ENCODE results near the gene RPS8. TPM values are rescaled to one million over a fixed set of nuclear protein-coding genes. Genes with fewer than 3 reads are reported as not detected.
"Not testable (repeated sequence)": the region's sequence is repeated elsewhere in the genome, so short reads cannot be mapped to it uniquely, and the experiment has no call there.

The RPS8 gene
- total RNA-seq, 1 experiment from 2014 or later, result 2,296 TPM

GRCh38 chr1:44760876-44761275, 14.5 kb upstream of the RPS8 start:
- ChIA-PET RAD21 (ENCODE audit: low non-redundant PET in 1 of 2, low total read pairs in 2 of 2, uncharacterized antibody in 2 of 2, unreplicated experiment in 2 of 2) (no interaction called here), POLR2A (interaction anchor here (1.4 kb wide), 1 partner anchor 9 kb away, joined by 4 read pairs; no protein-coding TSS in a partner anchor), CTCF (no interaction called here)
- Histone ChIP-seq H3K9me2 (ENCODE audit: insufficient read depth) (no peaks in the 10 kb centered on the region), H3K4me3 (replicated peaks in 1 of 2; ENCODE audit: low read depth in 1 of 2, low read length in 2 of 2) (no peak overlapping the region), H3K4me2 (ENCODE audit: low read length) (no peak overlapping the region), H2AFZ (ENCODE audit: low read depth, low read length, poor library complexity, severe bottlenecking) (no peak overlapping the region), H3K4me1 (ENCODE audit: control insufficient read depth in 1 of 2, insufficient read depth in 2 of 2, low read length in 2 of 2) (no peaks in the 10 kb centered on the region), H3K27me3 (ENCODE audit: insufficient read depth, low read length) (no peaks in the 10 kb centered on the region), H3K9ac (ENCODE audit: low read length) (no peak overlapping the region), H3K79me2 (ENCODE audit: insufficient read depth, low read length) (no peaks in the 10 kb centered on the region), H3K9me3 (ENCODE audit: control insufficient read depth in 1 of 2, insufficient read depth in 1 of 2, low read depth in 1 of 2, low read length in 2 of 2) (no peaks in the 10 kb centered on the region), H3K27ac (ENCODE audit: low read depth, low read length) (no peak overlapping the region), H3K36me3 (ENCODE audit: control insufficient read depth in 1 of 2, insufficient read depth in 2 of 2, low read length in 2 of 2) (peaks cover 40 to 69% of the 10 kb centered on the region in 2 experiments), H4K20me1 (ENCODE audit: insufficient read depth) (no peaks in the 10 kb centered on the region)
- intact Hi-C loops (cut with micrococcal nuclease), result no loop called here
- ATAC-seq, result no peak
- no peak for DNase-seq (ENCODE audit: low read depth, low spot score)
- no TSS peak for BruUV-seq (replicated peaks)
- no peak for TF ChIP-seq REST (IDR thresholded peaks at IDR 0.05; ENCODE audit: low read depth)
- no peak for TF ChIP-seq CTCF (IDR thresholded peaks at IDR 0.05 in 2 of 3, conservative IDR thresholded peaks at IDR 0.05 in 1 of 3; ENCODE audit: borderline replicate concordance in 1 of 3, insufficient read depth in 1 of 3, low read depth in 2 of 3, low read length in 2 of 3)
- TF ChIP-seq TCF7L2 (IDR thresholded peaks at IDR 0.05; ENCODE audit: borderline replicate concordance, extremely low read depth, insufficient read depth, insufficient read length), result no peak
- TF ChIP-seq CEBPB (IDR thresholded peaks at IDR 0.05; ENCODE audit: low read depth), result no peak
- no peak for TF ChIP-seq ZNF274 (IDR thresholded peaks at IDR 0.05; ENCODE audit: low read depth, low read length)
- TF ChIP-seq CBX3 (IDR thresholded peaks at IDR 0.05; ENCODE audit: low read depth), result no peak
- TF ChIP-seq POLR2AphosphoS5 (IDR thresholded peaks at IDR 0.05; ENCODE audit: low read depth, low read length), result no peak
- TF ChIP-seq ZFX (IDR thresholded peaks at IDR 0.05), result no peak
- no peak for TF ChIP-seq YY1 (IDR thresholded peaks at IDR 0.05; ENCODE audit: extremely low read depth, insufficient replicate concordance, low read depth, low read length)
- TF ChIP-seq FOSL1 (IDR thresholded peaks at IDR 0.05; ENCODE audit: low read depth), result no peak

- H3K27ac ChIP-seq (ENCODE audit: low read depth, low read length); intact Hi-C loops (cut with micrococcal nuclease); RAD21 ChIA-PET (ENCODE audit: low non-redundant PET in 1 of 2, low total read pairs in 2 of 2, uncharacterized antibody in 2 of 2, unreplicated experiment in 2 of 2); H4K20me1 ChIP-seq (ENCODE audit: insufficient read depth); ATAC-seq; H3K4me2 ChIP-seq (ENCODE audit: low read length); H3K27me3 ChIP-seq (ENCODE audit: insufficient read depth, low read length); H3K4me1 ChIP-seq (ENCODE audit: control insufficient read depth in 1 of 2, insufficient read depth in 2 of 2, low read length in 2 of 2); DNase-seq (ENCODE audit: low read depth, low spot score); H2AFZ ChIP-seq (ENCODE audit: low read depth, low read length, poor library complexity, severe bottlenecking); H3K4me3 ChIP-seq (replicated peaks in 1 of 2; ENCODE audit: low read depth in 1 of 2, low read length in 2 of 2); H3K79me2 ChIP-seq (ENCODE audit: insufficient read depth, low read length); CTCF ChIA-PET; H3K9me2 ChIP-seq (ENCODE audit: insufficient read depth); BruUV-seq (replicated peaks); H3K9ac ChIP-seq (ENCODE audit: low read length); H3K9me3 ChIP-seq (ENCODE audit: control insufficient read depth in 1 of 2, insufficient read depth in 1 of 2, low read depth in 1 of 2, low read length in 2 of 2): not testable (repeated sequence)
- H3K36me3 ChIP-seq (ENCODE audit: control insufficient read depth in 1 of 2, insufficient read depth in 2 of 2, low read length in 2 of 2), result peaks cover 28 to 39% of the 10 kb centered on the region in 2 experiments
- POLR2A ChIA-PET, result interaction anchor here (1.2 to 1.7 kb wide), 3 partner anchors 9 to 45 kb away, joined by 4 to 9 read pairs (median 6); partner anchors contain the start of gene RPS8
These were observed 8.9 kb upstream of the RPS8 start for GRCh38 chr1:44766421-44766820.

Measured in HCT116 (cell line).